Suprapubic skin (tissue), 4 donors: Measurements from ENCODE around the gene ING3.

Source experiments
- POLR2A ChIP-seq, 2 donors: fragments of 450-650 bp; IDR thresholded peaks; one replicate each; pipeline ENCODE4 v1.6.1; 2017; ENCODE audit warnings: antibody characterized with exemption in 2 of 2, mild to moderate bottlenecking in 2 of 2, moderate library complexity in 2 of 2
- POLR2AphosphoS5 ChIP-seq, 3 donors: sonication (generic); formaldehyde crosslinking; IDR thresholded peaks; one replicate each; pipeline ENCODE4 v1.6.1; 2017; ENCODE audit warnings: antibody characterized with exemption in 3 of 3
- TF ChIP-seq, protein P1 (sequence below), 2 donors: fragments of 200-600 bp in 1 of 2; fragments of 450-650 bp in 1 of 2; sonication (generic) in 1 of 2; IDR thresholded peaks; one replicate each; pipeline ENCODE4 v1.5.1; 2016 to 2019; ENCODE audit warnings: antibody characterized with exemption in 2 of 2, mild to moderate bottlenecking in 1 of 2, moderate library complexity in 1 of 2

DNA sequence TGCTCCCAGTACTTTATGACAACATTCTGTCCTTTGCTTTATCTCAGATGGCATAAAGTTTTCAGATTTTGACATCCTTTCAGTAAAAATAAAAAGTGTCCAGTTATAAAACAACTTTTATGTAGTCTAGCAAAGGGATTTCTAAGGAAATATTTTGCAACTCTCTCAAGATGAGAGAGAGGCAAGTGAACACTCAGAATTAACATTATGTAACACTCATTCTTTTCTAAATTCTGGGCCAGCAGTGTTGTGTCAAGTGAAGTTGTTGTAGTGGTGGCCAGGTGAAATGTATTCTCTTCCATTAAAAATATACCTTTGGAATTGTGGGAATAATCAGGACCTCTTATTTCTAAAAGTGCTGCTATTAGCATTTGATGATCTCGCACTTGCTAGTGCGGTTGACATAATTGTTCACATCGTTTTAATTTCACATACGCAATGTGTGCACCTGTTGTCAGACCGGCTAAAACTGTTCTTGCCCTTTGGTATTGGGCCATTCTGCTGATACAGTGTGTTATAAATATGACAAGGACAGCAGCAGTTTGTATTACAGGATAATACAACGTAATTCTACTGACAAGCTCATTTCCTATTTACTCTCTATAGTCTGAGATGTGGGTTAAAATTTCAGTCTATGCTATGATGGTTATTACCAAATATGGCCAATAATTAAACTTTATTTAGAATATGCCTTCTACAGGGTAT is 61.7 kb downstream of the ING3 start:
- TF ChIP-seq POLR2A (IDR thresholded peaks at IDR 0.05), result no peak
- TF ChIP-seq, protein P1, sequence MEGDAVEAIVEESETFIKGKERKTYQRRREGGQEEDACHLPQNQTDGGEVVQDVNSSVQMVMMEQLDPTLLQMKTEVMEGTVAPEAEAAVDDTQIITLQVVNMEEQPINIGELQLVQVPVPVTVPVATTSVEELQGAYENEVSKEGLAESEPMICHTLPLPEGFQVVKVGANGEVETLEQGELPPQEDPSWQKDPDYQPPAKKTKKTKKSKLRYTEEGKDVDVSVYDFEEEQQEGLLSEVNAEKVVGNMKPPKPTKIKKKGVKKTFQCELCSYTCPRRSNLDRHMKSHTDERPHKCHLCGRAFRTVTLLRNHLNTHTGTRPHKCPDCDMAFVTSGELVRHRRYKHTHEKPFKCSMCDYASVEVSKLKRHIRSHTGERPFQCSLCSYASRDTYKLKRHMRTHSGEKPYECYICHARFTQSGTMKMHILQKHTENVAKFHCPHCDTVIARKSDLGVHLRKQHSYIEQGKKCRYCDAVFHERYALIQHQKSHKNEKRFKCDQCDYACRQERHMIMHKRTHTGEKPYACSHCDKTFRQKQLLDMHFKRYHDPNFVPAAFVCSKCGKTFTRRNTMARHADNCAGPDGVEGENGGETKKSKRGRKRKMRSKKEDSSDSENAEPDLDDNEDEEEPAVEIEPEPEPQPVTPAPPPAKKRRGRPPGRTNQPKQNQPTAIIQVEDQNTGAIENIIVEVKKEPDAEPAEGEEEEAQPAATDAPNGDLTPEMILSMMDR (IDR thresholded peaks at IDR 0.05), result no peak
- TF ChIP-seq POLR2AphosphoS5 (IDR thresholded peaks at IDR 0.05), result no peak
